HepG2 (cell line): ENCODE data around the gene FOCAD. TPM values are rescaled to one million over a fixed set of nuclear protein-coding genes. Genes with fewer than 3 reads are reported as not detected.

ENCODE experiments used
- ATAC-seq: fragments of 200-7000 bp; cut with Tn5 transposase; 3 replicates; pipeline ENCODE4 v1.9.1; 2020; ENCODE audit warnings: mild to moderate bottlenecking, moderate library complexity
- BruUV-seq: library from RNA; stranded (reverse); fragments of 400-500 nt; replicated peaks from 2 replicates; lab custom pipeline; 2021; lab: Mats Ljungman, UMichigan
- CTCF ChIA-PET: fragments of 300-600 bp; formaldehyde crosslinking; extraction: SDS; loops from one replicate; lab custom pipeline; 2021; ENCODE audit warnings: low total read pairs, inconsistent platforms, low intra/inter-chr PET ratio; lab: Yijun Ruan, JAX
- POLR2A ChIA-PET: fragments of 350-600 bp; sonication (Branson Sonifier 250); formaldehyde crosslinking; loops from one replicate; lab custom pipeline; 2020; ENCODE audit warnings: antibody characterized with exemption, inconsistent platforms; lab: Yijun Ruan, JAX
- DNase-seq: peaks from one replicate; pipeline ENCODE4 v3.0.0-alpha.2; 2015; ENCODE audit warnings: low spot score
- FAIRE-seq: peaks from 3 replicates; lab custom pipeline; 2011; peaks lifted over from hg19 to GRCh38; lab: Jason Lieb, UNC
- H2AFZ ChIP-seq: one replicate; pipeline ENCODE4 v1.6.1; 2011; ENCODE audit warnings: low read length, inconsistent platforms
- H3K27ac ChIP-seq: fragments of 300-600 bp; 3 replicates; pipeline ENCODE4 v1.8.0; 2011; ENCODE audit warnings: mixed run types, mild to moderate bottlenecking, mixed read lengths, low read length, inconsistent platforms; ENCODE audit not compliant: insufficient read depth; ENCODE audit errors: extremely low read length
- H3K27me3 ChIP-seq, 2 experiments: fragments of 200-600 bp in 1 of 2; 2 replicates in 1 of 2; 3 replicates in 1 of 2; pipeline versions ENCODE4 v1.6.0 to v1.8.0; 2011; ENCODE audit warnings: low read length in 2 of 2, mild to moderate bottlenecking in 2 of 2, moderate library complexity in 2 of 2, inconsistent platforms in 1 of 2; ENCODE audit not compliant: insufficient read depth in 2 of 2, control insufficient read depth in 1 of 2
- H3K36me3 ChIP-seq, 2 experiments: fragments of 200-600 bp in 1 of 2; replicated peaks in 1 of 2; 2 replicates in 1 of 2; 3 replicates in 1 of 2; pipeline versions ENCODE4 v1.5.1 to v1.8.0; 2011; ENCODE audit warnings: low read length in 2 of 2, inconsistent platforms in 1 of 2; ENCODE audit not compliant: insufficient read depth in 2 of 2, control insufficient read depth in 1 of 2
- H3K4me1 ChIP-seq: 2 replicates; pipeline ENCODE4 v1.5.1; 2012; ENCODE audit warnings: low read length, inconsistent platforms; ENCODE audit not compliant: insufficient read depth
- H3K4me2 ChIP-seq: 2 replicates; pipeline ENCODE4 v1.6.0; 2011; ENCODE audit warnings: low read depth, low read length, inconsistent platforms
- H3K4me3 ChIP-seq, 3 experiments: fragments of 200-600 bp in 1 of 3; sonication (generic), shearing (Covaris generic) in 1 of 3; replicated peaks in 1 of 3; 2 replicates each; pipeline ENCODE4 v1.5.1; 2011 to 2016; ENCODE audit warnings: low read length in 3 of 3, inconsistent platforms in 2 of 3, low read depth in 2 of 3, mild to moderate bottlenecking in 2 of 3, control low read depth in 1 of 3, mixed read lengths in 1 of 3; ENCODE audit not compliant: insufficient read depth in 1 of 3
- H3K79me2 ChIP-seq: one replicate; pipeline ENCODE4 v1.6.1; 2011; ENCODE audit warnings: low read length, inconsistent platforms; ENCODE audit not compliant: insufficient read depth
- H3K9ac ChIP-seq: 2 replicates; pipeline ENCODE4 v1.6.0; 2011; ENCODE audit warnings: mild to moderate bottlenecking, low read depth, low read length, inconsistent platforms; ENCODE audit not compliant: insufficient read depth
- H3K9me3 ChIP-seq: 2 replicates; pipeline ENCODE4 v1.5.1; 2012; ENCODE audit warnings: mild to moderate bottlenecking, low read length
- H4K20me1 ChIP-seq: 2 replicates; pipeline ENCODE4 v1.6.0; 2011; ENCODE audit warnings: inconsistent platforms, mild to moderate bottlenecking, low read length, moderate library complexity; ENCODE audit not compliant: insufficient read depth
- AGO1 ChIP-seq: fragments of 200-400 bp; formaldehyde crosslinking; IDR thresholded peaks from 2 replicates; pipeline ENCODE4 v1.6.1; 2017; ENCODE audit warnings: mild to moderate bottlenecking, low read depth, low read length, moderate library complexity; ENCODE audit not compliant: poor library complexity, severe bottlenecking
- DZIP1 ChIP-seq: sonication (generic); formaldehyde crosslinking; IDR thresholded peaks from 2 replicates; pipeline ENCODE4 v1.5.0; 2020; ENCODE audit warnings: mild to moderate bottlenecking, missing genetic modification reagents
- FIP1L1 ChIP-seq: fragments of 200-400 bp; formaldehyde crosslinking; IDR thresholded peaks from 2 replicates; pipeline ENCODE4 v1.6.1; 2018; ENCODE audit warnings: low read depth, mild to moderate bottlenecking, low read length, moderate library complexity, borderline replicate concordance; ENCODE audit not compliant: insufficient read depth
- HIC2 ChIP-seq: sonication (generic); formaldehyde crosslinking; IDR thresholded peaks from 2 replicates; pipeline ENCODE4 v1.9.0; 2022; ENCODE audit warnings: low read depth, missing genetic modification reagents
- MTF1 ChIP-seq: sonication (generic); formaldehyde crosslinking; IDR thresholded peaks from 2 replicates; pipeline ENCODE4 v1.5.0; 2020; ENCODE audit warnings: missing genetic modification reagents
- MXD3 ChIP-seq: IDR thresholded peaks from 2 replicates; pipeline ENCODE4 v1.6.1; 2016; ENCODE audit warnings: mild to moderate bottlenecking, missing biosample characterization, missing genetic modification reagents
- NFE2 ChIP-seq: sonication (generic); formaldehyde crosslinking; IDR thresholded peaks from 2 replicates; pipeline ENCODE4 v1.4.0; 2020; ENCODE audit warnings: missing genetic modification reagents
- SALL1 ChIP-seq: sonication (generic); formaldehyde crosslinking; IDR thresholded peaks from 2 replicates; pipeline ENCODE4 v1.8.0; 2022; ENCODE audit warnings: mild to moderate bottlenecking, missing genetic modification reagents
- ZFP36L2 ChIP-seq: sonication (generic); formaldehyde crosslinking; IDR thresholded peaks from 2 replicates; pipeline ENCODE4 v1.4.0; 2020; ENCODE audit warnings: missing genetic modification reagents
- ZFP37 ChIP-seq: sonication (generic); formaldehyde crosslinking; IDR thresholded peaks from 2 replicates; pipeline ENCODE4 v1.4.0; 2020; ENCODE audit warnings: missing genetic modification reagents, borderline replicate concordance
- ZMYM3 ChIP-seq: sonication (generic); formaldehyde crosslinking; IDR thresholded peaks from 2 replicates; pipeline ENCODE4 v1.5.1; 2020; ENCODE audit warnings: mild to moderate bottlenecking, missing genetic modification reagents
- ZNF124 ChIP-seq: sonication (generic); formaldehyde crosslinking; IDR thresholded peaks from 2 replicates; pipeline ENCODE4 v1.4.0; 2020; ENCODE audit warnings: missing genetic modification reagents
- ZNF672 ChIP-seq: sonication (generic); formaldehyde crosslinking; IDR thresholded peaks from 2 replicates; pipeline ENCODE4 v1.8.1; 2022; ENCODE audit warnings: missing genetic modification reagents
- in situ Hi-C: cut with HindIII; loops from 2 replicates; pipeline ENCODE4 v1.10.0; 2017; ENCODE audit warnings: low pct_unique_long_range_greater_than_20kb; ENCODE audit not compliant: extremely low pct_ligation_motif_present
- intact Hi-C: fragments of 100-400 bp; cut with micrococcal nuclease; formaldehyde crosslinking; loops from one replicate; pipeline ENCODE4 v1.10.0; 2022; ENCODE audit not compliant: unreplicated experiment
- polyA plus RNA-seq, 8 experiments: library from polyadenylated mRNA; depleted of rRNA in 3 of 8; stranded (reverse) in 7 of 8; unstranded in 1 of 8; fragments of >200 nt; fragmentation: Illumina TruSeq in 4 of 8; extraction: Trizol in 4 of 8; gene quantifications; 2 replicates each; pipeline versions ENCODE4 v1.2.1 to v1.2.3, GENCODE V29; 2011 to 2016; ENCODE audit warnings: low read depth in 4 of 8, missing spikeins in 1 of 8, mixed read lengths in 1 of 8; ENCODE audit not compliant: insufficient read depth in 1 of 8
- total RNA-seq, 5 experiments: library from RNA; depleted of rRNA; stranded (reverse); fragments of >200 nt; fragmentation: Illumina TruSeq; extraction: Trizol; gene quantifications; 2 replicates each; pipeline ENCODE4 v1.2.3, GENCODE V29; 2016; ENCODE audit warnings: low read depth in 1 of 5

The FOCAD gene
- total and polyA plus RNA-seq, 2 of the 13 experiments (the other 11 are each of a cell fraction or from before 2014, with no cell fraction given), result 18.0 to 31.1 TPM

- intact Hi-C loops (no loop called here), in situ Hi-C loops (no loop called here)
- CTCF ChIA-PET, result no interaction called here
- no peak overlapping the region for H3K27ac ChIP-seq
- no peaks in the 10 kb centered on the region for H3K36me3 ChIP-seq
- H3K79me2 ChIP-seq, result peaks cover 26% of the 10 kb centered on the region
- no peak overlapping the region for H3K4me2 ChIP-seq
- H3K4me3 ChIP-seq, result no peak overlapping the region
- no peaks in the 10 kb centered on the region for H3K27me3 ChIP-seq
- no TSS peak for BruUV-seq
- H3K9ac ChIP-seq, result no peak overlapping the region
- ATAC-seq (no peak), FAIRE-seq (no peak), DNase-seq (no peak)
- H2AFZ ChIP-seq, result no peak overlapping the region
- POLR2A ChIA-PET, result no interaction called here
- H3K9me3 ChIP-seq, result no peaks in the 10 kb centered on the region
- TF ChIP-seq ZNF124 (CRISPR knock-in tag) (no peak), ZFP36L2 (CRISPR knock-in tag) (no peak), DZIP1 (CRISPR knock-in tag) (no peak), NFE2 (no peak), ZNF672 (CRISPR knock-in tag) (no peak), MTF1 (no peak), ZMYM3 (CRISPR knock-in tag) (no peak), ZFP37 (no peak), FIP1L1 (no peak), HIC2 (CRISPR knock-in tag) (no peak), SALL1 (CRISPR knock-in tag) (no peak), MXD3 (CRISPR knock-in tag) (no peak), AGO1 (no peak)
- no peaks in the 10 kb centered on the region for H4K20me1 ChIP-seq
- H3K4me1 ChIP-seq, result peaks cover 59% of the 10 kb centered on the region
Observed at GRCh38 chr9:20694248-20694647, 10.2 kb downstream of the FOCAD start.
